PC-9 (cell line): Measurements from ENCODE around the gene FAM117A. TPM values are rescaled to one million over a fixed set of nuclear protein-coding genes. Genes with fewer than 3 reads are reported as not detected.

Source experiments
- BruUV-seq: library from RNA; stranded (reverse); fragments of 400-500 nt; replicated peaks from 2 replicates; lab custom pipeline; 2021; lab: Mats Ljungman, UMichigan
- CTCF ChIA-PET: fragments of 300-600 bp; sonication (Branson Sonifier 250); formaldehyde crosslinking; loops from one replicate; lab custom pipeline; 2022; ENCODE audit warnings: antibody characterized with exemption; lab: Charles Lee
- POLR2A ChIA-PET: fragments of 300-600 bp; sonication (Branson Sonifier 250); formaldehyde crosslinking; loops from one replicate; lab custom pipeline; 2022; ENCODE audit warnings: antibody characterized with exemption; ENCODE audit not compliant: unreplicated experiment; lab: Charles Lee
- DNase-seq, 2 experiments: peaks; one replicate each; pipeline versions ENCODE4 v3.0.0 to v3.0.0-alpha.2; 2015 to 2022; ENCODE audit warnings: mixed read lengths in 1 of 2
- H2AFZ ChIP-seq: fragments of 200-600 bp; sonication (generic); 2 replicates; pipeline ENCODE4 v1.8.1; 2017; ENCODE audit warnings: antibody characterized with exemption
- H3F3A ChIP-seq: fragments of 200-600 bp; sonication (generic); 2 replicates; pipeline ENCODE4 v1.8.1; 2017; ENCODE audit warnings: antibody characterized with exemption, mild to moderate bottlenecking, low read depth; ENCODE audit not compliant: insufficient read depth
- H3K27ac ChIP-seq: fragments of 200-600 bp; sonication (generic); 2 replicates; pipeline ENCODE4 v1.6.1; 2016; ENCODE audit warnings: mixed run types
- H3K27me3 ChIP-seq: fragments of 200-600 bp; sonication (generic); 2 replicates; pipeline ENCODE4 v1.6.1; 2016; ENCODE audit warnings: low read depth, mixed run types; ENCODE audit not compliant: insufficient read depth
- H3K36me3 ChIP-seq: fragments of 200-600 bp; sonication (generic); 2 replicates; pipeline ENCODE4 v1.6.1; 2016; ENCODE audit warnings: low read depth, mixed run types
- H3K4me1 ChIP-seq: fragments of 200-600 bp; sonication (generic); replicated peaks from 2 replicates; pipeline ENCODE4 v1.6.1; 2016; ENCODE audit warnings: mixed run types; ENCODE audit not compliant: insufficient read depth
- H3K4me2 ChIP-seq: fragments of 200-600 bp; sonication (generic); 2 replicates; pipeline ENCODE4 v1.6.1; 2017; ENCODE audit warnings: mixed run types
- H3K4me3 ChIP-seq: fragments of 200-600 bp; sonication (generic); 2 replicates; pipeline ENCODE4 v1.6.1; 2016; ENCODE audit warnings: mixed run types
- H3K79me2 ChIP-seq: fragments of 200-600 bp; sonication (generic); 2 replicates; pipeline ENCODE4 v1.6.1; 2017; ENCODE audit warnings: low read depth, mixed run types
- H3K9me2 ChIP-seq: fragments of 200-600 bp; sonication (generic); 2 replicates; pipeline ENCODE4 v1.8.1; 2017; ENCODE audit warnings: mild to moderate bottlenecking; ENCODE audit not compliant: insufficient read depth
- H3K9me3 ChIP-seq: fragments of 200-600 bp; sonication (generic); 2 replicates; pipeline ENCODE4 v1.8.1; 2016; ENCODE audit warnings: low read depth; ENCODE audit not compliant: insufficient read depth
- H4K20me1 ChIP-seq: fragments of 200-600 bp; sonication (generic); 2 replicates; pipeline ENCODE4 v1.8.1; 2017; ENCODE audit not compliant: insufficient read depth
- CTCF ChIP-seq: fragments of 200-600 bp; sonication (generic); conservative IDR thresholded peaks from 2 replicates; pipeline ENCODE4 v1.6.1; 2017; ENCODE audit warnings: mixed run types, antibody characterized with exemption, mild to moderate bottlenecking, moderate library complexity
- EZH2 ChIP-seq: fragments of 200-600 bp; sonication (generic); IDR thresholded peaks from 2 replicates; pipeline ENCODE4 v1.8.0; 2017; ENCODE audit warnings: antibody characterized with exemption, low read depth
- intact Hi-C: fragments of 100-400 bp; cut with micrococcal nuclease; formaldehyde crosslinking; loops from one replicate; pipeline ENCODE4 v1.10.0; 2022; ENCODE audit not compliant: unreplicated experiment
- total RNA-seq: library from RNA; stranded (reverse); gene quantifications from 2 replicates; pipeline ENCODE4 v1.2.3, GENCODE V29; 2021

FAM117A gene
- total RNA-seq, 1 experiment from 2014 or later = 15.0 TPM

DNA sequence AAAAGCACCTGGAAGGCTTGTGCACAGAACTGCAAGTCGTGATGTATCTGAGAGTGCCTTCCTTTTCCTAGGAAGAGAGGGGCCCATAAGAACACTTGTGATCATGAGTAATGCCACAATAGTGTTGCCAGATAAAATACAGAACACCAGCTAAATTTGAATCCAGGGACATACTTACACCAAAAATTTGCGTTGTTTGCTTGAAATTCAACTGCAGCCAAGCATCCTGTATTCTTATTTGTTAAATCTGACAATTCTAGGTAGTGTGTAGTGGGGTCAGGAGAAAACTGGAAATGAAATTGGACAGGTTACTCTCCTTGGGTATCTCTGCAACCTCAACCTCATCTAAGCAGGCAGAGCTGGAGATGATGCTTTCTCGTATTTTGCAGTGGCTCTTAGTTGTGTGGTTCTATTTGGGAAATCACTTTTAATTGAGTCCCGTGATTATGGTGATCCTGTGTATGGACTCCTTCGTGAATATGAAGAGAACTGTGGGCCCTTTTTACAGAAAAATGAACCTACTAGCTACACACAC is 68.2 kb downstream of the FAM117A start:
- Histone ChIP-seq H3K4me2 (no peak overlapping the region), H3K27ac (no peak overlapping the region), H3K79me2 (no peaks in the 10 kb centered on the region), H3K9me3 (no peaks in the 10 kb centered on the region), H3K4me3 (no peak overlapping the region), H3K36me3 (no peaks in the 10 kb centered on the region), H3K4me1 (no peaks in the 10 kb centered on the region), H4K20me1 (no peaks in the 10 kb centered on the region), H3K9me2 (no peaks in the 10 kb centered on the region), H3F3A (peaks cover 22% of the 10 kb centered on the region; the same call in 1 of the 2 replicates), H2AFZ (no peak overlapping the region), H3K27me3 (peaks cover 8% of the 10 kb centered on the region; the same call in 1 of the 2 replicates)
- DNase-seq = no peak
- intact Hi-C loops = loop anchor here (1.0 to 10.0 kb wide), 2 partner anchors 125 to 281 kb away; partner anchors contain the start of gene PHB1
- CTCF ChIA-PET = interaction anchor here (0.6 to 1.2 kb wide), 2 partner anchors 128 to 262 kb away, joined by 3 read pairs; no protein-coding TSS in a partner anchor
- BruUV-seq = no TSS peak
- TF ChIP-seq EZH2 = no peak
- no peak; the same call in 1 of the 2 replicates for TF ChIP-seq CTCF
- POLR2A ChIA-PET = no interaction called here

DNA sequence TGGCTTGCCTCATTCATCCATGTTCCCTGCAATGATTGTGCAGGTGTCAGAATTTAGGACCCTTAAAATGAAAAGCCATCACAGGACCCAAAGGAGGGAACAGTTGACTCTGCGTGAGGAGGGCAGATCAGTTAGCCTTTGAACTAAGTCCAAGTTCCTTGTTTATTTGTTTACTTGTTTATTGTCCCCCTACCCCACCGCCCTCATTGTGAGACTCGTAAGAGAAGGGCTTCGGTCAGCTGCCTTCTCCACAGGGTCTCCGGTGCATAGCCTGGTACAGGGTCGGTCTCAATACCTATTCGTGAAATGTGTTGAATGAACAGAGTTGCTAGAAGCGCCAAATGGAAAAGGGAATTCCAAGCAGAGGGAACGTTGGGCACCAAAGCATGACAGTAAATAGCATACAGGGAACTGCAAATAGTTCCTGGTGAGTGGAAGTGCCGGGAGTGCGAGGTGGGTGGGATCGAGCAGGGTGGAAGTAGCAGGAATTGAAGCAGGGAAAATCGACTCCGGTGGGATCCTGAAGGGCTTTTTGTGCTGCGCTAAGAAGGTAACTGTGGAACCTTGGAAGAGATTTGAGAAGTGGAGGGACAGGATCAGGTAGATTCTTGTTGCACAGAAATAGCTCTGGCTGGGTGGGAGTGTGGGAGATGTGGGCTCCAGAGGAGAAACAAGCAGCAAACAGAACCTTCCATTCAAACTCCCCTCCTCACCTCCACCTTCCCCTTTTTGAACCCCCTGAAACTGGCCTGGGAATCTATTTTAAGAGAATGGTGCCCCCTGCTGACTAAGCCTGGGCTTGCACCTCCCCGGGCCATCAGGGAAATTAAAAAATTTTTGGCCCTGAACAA is 68.9 kb downstream of the FAM117A start:
- Histone ChIP-seq H3F3A (peaks cover 16% of the 10 kb centered on the region; the same call in 1 of the 2 replicates), H3K27ac (no peak overlapping the region), H3K9me2 (no peaks in the 10 kb centered on the region), H3K79me2 (no peaks in the 10 kb centered on the region), H3K4me1 (no peaks in the 10 kb centered on the region), H4K20me1 (no peaks in the 10 kb centered on the region), H3K4me2 (no peak overlapping the region), H3K36me3 (no peaks in the 10 kb centered on the region), H3K4me3 (no peak overlapping the region), H3K9me3 (no peaks in the 10 kb centered on the region), H2AFZ (no peak overlapping the region), H3K27me3 (peaks cover 8% of the 10 kb centered on the region; the same call in 1 of the 2 replicates)
- DNase-seq = peak in 1 of 2 experiments; percentile 46
- BruUV-seq = no TSS peak
- no peak for TF ChIP-seq EZH2
- peak; percentile 99 for TF ChIP-seq CTCF
- intact Hi-C loops = loop anchor here (1.0 to 10.0 kb wide), 2 partner anchors 125 to 280 kb away; partner anchors contain the start of gene PHB1
- CTCF ChIA-PET = interaction anchor here (0.5 to 1.2 kb wide), 2 partner anchors 49 to 128 kb away, joined by 3 to 4 read pairs; no protein-coding TSS in a partner anchor
- POLR2A ChIA-PET = no interaction called here

DNA sequence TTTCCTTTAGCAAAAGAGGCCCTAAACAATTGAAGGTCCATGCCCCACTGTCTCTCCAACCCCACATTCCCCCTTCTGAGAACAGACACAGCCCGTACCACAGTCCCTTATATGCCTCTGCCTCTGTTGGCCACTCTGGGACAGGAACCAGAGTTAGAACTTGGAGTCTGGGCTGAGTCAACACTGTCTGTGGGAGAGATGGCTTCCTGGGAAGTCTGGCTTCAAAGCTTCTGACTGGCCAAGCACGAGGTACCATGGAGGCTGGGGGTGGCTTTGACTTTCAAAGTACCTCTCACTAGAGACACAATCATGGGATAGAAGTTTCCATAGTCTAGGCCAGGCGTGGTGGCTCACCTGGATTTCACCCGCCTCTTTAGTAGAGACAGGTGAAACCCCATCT is 71.2 kb downstream of the FAM117A start:
- H3K9me3 ChIP-seq = no peaks in the 10 kb centered on the region
- H3K4me3 ChIP-seq = no peak overlapping the region
- no peak overlapping the region for H3K27ac ChIP-seq
- no peak overlapping the region for H2AFZ ChIP-seq
- POLR2A ChIA-PET = no interaction called here
- peaks cover 7% of the 10 kb centered on the region; the same call in 1 of the 2 replicates for H3F3A ChIP-seq
- CTCF ChIA-PET = no interaction called here
- H3K27me3 ChIP-seq = peaks cover 8% of the 10 kb centered on the region; the same call in 1 of the 2 replicates
- no TSS peak for BruUV-seq
- H3K4me1 ChIP-seq = no peaks in the 10 kb centered on the region
- intact Hi-C loops = loop anchor here (10.0 kb wide), 1 partner anchor 278 kb away; the partner anchor contains the start of gene PHB1
- TF ChIP-seq CTCF (no peak), EZH2 (no peak)
- no peaks in the 10 kb centered on the region for H3K79me2 ChIP-seq
- no peak for DNase-seq
- H4K20me1 ChIP-seq = no peaks in the 10 kb centered on the region
- H3K36me3 ChIP-seq = no peaks in the 10 kb centered on the region
- H3K4me2 ChIP-seq = no peak overlapping the region
- H3K9me2 ChIP-seq = no peaks in the 10 kb centered on the region
